GM21825 (cell line): Measurements from ENCODE around the gene OR56B4.
"Not testable (repeated sequence)": the region's sequence is repeated elsewhere in the genome, so short reads cannot be mapped to it uniquely, and the experiment has no call there.

ENCODE experiments used
- ATAC-seq: cut with Tn5 transposase; IDR thresholded peaks from one replicate; pipeline ENCODE4 v1.9.1; 2021; ENCODE audit warnings: mild to moderate bottlenecking, moderate library complexity; ENCODE audit not compliant: unreplicated experiment

The OR56B4 gene, protein sequence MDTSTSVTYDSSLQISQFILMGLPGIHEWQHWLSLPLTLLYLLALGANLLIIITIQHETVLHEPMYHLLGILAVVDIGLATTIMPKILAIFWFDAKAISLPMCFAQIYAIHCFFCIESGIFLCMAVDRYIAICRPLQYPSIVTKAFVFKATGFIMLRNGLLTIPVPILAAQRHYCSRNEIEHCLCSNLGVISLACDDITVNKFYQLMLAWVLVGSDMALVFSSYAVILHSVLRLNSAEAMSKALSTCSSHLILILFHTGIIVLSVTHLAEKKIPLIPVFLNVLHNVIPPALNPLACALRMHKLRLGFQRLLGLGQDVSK

DNA sequence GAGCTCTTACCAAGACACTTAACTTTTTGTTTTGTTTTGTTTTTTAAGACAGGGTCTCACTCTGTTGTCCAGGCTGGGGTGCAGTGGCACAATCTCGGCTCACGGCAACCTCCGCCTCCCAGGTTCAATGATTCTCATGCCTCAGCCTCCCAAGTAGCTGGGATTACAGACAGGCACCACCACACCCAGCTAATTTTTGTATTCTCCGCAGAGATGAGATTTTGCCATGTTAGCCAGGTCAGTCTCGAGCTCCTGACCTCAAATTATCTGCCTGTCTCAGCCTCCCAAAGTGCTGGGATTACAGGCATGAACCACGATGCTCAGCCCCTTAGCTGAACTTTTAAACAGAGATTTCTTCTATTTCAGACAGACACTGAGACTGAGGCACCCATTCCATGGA lies at the start of gene OR56B4:
OR56B4 (plus strand) TSS at position 301 of the 400 bp plus-strand sequence; CDS start at position 396, 95 bp downstream.
- ATAC-seq, result not testable (repeated sequence)

DNA sequence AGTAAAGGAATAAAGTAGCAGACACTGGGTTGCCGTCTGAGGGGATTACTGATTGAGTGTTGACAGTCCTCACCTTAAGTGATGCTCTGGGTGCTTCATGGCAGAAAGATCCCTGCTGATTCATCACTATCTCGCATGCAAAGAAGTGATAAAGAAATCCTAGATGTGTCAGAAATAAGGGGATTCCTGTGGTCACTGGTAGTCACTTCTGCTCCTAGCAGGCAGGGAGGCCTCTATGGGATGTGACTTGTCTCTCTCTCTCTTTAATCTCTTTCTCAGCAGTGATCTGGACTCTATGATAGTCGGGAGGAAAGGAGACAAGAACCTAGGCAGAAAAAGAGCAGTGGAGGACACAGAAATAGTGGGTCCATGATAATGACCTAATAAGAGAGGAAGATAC lies 46.0 kb upstream of the OR56B4 start:
- no peak for ATAC-seq

DNA sequence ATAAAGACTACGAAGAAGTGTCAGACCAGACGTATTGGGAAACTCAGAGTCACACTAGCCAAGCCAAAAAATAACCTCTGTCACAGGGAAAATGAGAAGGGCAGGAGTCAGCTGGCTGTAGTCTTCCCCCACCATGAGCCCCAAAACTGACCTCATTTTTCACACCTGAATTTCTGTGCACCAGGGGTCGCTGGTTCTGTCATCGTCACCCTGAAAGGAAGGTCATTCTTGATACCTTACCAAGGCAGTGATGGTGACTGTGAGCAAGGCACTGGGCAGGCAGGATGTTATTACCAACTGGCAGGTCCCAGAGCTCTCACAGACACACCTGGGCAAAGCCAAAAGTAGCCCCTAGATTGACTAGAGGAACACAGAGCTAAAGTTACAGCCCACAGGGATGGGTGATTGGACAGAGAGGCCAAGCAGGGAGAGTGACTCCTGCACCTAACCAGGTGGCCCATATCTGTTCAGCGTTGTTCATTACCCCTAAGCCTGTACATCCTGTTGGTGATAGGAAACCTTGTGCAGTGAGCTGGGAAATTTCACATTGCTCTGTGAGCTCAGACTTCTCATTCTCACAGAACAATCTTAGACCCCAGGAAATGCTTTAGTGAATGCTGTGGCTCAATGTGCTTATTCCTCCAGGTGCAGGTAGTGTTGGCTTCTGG lies 44.7 kb upstream of the OR56B4 start:
- no peak for ATAC-seq

DNA sequence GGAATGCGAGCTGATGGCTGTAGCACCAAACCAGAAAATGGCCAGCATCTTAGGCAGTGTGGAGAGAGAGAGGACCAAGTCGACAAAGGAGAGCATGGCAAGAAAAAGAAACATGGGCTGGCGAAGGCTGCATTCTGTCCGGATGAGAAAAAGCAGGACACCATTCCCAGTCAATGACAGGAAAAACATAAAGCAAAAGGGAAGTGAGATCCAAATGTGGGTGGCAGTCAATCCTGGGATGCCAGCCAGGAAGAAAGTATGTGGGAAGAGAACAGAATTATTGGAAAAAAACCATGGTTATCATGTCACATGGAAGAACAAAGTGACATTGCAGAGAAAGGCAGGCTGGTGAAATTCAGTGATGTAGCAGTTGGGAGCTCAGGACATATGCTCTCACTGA lies 40.0 kb upstream of the OR56B4 start:
- no peak for ATAC-seq

DNA sequence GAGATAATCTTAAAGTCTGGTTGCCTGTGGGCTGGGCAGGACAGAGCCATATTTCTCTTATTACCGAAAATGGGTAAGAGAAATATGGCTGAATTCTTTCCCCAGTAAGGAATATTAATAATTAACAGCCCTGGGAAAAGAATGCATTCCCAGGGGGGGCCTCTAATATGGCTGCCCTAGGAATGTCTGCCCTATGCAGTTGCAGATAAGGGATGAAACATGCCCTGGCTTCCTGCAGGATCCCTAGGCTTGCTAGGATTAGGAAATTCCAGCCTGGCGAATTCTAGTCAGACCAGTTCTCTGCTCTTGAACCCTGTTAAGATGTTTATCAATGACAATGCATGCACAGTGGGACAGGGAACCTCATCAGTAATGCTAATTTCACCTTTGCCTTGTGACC lies 31.0 kb upstream of the OR56B4 start:
- not testable (repeated sequence) for ATAC-seq

DNA sequence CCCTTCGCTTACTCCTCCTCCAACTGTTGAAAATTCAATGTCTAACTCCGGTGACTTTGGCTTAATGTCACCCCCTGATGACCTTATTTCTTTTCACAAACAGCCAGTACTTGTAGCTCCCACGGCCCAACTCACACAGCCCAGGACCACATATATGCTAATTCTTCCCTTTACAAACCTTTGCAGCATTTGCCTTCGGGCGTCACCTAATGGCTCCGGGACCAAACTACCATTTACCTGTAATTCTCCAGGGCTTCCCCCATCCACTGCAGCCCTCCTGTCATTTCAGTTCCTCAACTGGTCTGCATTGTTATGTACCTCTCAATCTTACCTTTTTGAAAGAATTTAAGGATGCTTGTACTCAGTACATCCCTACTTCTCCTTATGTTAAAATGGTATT lies 29.8 kb upstream of the OR56B4 start:
- no peak for ATAC-seq

DNA sequence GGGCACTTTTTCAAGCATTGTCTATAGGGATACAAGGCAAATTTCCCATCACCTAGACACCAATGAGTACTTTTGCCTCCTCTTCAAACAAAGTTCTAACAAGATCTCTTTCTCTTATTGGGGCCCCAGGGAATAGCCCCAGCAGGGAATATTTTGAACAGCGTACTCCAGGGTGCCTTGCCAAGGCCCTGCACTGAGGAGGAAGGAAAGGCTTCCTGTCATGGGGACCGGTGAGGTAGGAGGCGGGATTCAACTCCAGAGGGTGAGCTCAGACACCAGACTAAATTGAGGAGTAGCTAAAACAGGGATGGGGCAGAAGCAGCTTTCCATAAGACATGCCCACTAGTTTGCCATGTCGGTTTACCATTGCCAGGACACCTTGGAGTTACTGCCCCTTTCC lies 28.0 kb upstream of the OR56B4 start:
- ATAC-seq, result no peak

DNA sequence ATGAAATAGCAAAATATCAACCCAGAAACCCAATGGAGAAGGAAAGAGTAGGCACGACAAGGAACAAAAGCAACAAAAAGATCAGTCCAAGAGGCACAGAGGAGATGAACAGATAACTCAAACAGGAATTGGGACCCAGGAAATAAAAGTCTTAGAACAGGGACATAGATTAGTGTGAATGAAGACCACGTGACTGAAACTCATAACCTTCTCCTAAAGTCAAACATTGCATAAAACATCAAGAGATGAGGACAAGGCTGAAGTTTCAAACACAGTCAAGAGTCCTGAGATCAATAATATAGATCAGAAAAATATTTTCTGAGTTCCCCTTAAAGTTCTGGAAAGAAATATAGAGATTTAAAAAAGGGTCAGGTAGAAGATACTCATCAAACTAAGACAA lies 24.4 kb upstream of the OR56B4 start:
- no peak for ATAC-seq

DNA sequence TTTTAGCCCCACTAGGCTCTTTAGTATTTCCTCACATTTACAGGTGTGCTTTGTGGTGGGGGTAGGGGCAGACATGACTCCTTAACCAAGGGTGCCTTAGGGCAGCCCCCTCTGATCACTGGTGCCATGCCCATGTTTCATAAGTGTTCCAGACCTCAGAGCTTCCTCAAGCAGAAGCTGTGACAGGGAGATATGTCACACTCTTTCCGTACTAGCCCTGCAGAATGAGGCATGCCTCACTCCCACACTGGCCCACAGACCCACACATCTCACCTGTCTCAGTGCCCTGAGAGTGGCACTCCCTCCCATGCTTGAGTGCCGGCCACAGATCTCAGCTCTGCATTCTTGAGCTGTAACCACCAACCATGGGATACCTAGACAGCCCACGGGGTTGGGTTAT lies 22.9 kb upstream of the OR56B4 start:
- no peak for ATAC-seq

DNA sequence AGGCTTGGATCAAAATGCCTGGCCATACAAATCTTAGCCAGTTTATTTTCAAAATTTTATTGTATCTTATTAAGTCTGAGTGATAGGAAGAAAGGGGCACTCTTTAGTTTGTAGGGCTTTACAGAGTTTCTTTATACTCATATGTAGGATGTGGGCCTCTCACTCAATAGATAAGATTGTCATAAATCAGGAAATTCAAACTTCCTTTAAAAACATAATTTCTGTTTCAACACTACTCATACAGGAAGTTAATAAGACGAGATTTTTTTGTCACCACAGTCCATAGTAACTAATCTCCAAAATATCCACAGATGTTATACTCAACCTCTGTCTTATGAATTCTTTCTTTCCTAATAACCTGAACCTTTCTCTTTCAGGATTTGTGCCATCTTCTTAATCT lies 13.3 kb upstream of the OR56B4 start:
- ATAC-seq, result no peak

DNA sequence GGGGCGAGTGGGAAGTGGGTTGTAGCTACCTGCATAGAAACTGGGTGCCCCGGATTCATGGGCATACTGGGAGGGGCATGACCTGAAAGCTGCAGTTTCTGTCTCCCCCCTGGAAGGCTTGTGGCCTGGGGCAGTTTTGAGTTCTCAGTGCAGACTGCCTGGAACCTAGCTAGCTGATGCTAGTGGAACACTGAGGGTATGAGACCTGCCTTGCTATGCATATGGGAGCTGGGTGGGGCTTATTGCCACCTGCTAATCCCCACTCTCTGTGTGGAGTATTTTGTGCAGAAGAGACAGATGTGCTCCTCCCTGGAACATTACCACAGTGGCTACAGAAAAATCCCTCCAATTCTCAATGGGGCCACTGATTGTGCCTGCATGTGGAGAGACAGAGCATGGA lies 11.7 kb upstream of the OR56B4 start:
- no peak for ATAC-seq

DNA sequence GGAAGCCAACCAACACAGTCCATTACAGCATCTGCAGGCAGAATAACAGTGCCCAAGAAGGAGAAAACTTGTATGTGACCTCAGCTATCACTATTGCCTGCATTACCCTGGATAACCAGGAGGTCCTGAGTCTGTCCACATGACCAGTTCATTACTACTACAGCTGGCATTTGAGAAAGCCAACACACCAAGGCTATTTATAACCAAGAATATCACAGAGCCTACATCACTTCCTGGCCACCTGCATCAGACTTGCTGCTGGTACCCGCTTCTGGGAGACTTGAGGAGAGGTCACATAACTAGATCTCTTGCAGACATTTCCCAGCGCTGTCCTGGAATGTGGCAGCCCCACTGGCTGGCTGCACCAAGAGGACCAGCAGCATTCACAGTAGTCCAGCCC lies 11.1 kb upstream of the OR56B4 start:
- no peak for ATAC-seq

DNA sequence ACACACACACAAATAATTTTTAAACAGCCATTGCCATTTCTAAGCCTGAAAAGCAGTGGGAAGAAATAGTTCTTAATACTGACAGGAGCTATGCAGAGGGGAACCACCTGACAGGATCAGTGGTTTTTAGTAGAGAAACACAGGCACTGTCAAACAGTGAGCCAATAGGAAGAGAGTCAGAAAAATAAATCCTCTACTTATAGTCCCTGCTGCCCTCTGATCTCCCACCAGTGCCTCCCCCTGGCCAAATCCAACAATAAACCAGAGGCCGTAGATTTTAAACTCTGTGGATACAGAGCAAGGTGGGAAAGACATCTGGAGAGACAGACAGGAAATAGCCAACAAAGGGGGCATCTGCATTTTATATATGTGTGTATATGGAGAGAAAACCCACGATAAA lies 7.9 kb upstream of the OR56B4 start:
- ATAC-seq, result no peak

DNA sequence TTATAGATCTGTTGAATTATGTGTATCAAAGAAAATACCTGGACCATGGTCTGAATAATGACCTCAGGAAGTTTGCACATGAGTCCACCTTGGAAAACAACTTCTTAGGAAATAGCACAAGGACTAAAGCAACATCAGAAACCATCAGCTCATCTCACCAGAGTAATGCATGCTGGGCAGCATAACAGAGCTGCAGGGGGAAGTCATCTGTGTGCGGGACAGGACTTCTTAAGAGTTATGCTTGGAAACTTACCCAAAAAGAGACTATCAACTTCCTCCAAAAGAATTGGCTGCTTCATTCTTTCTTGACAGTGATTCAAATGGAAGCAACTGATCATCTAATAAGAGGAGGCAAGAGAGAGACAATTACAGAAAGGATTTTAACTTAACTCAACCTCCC lies 2.5 kb downstream of the OR56B4 start:
- no peak for ATAC-seq

DNA sequence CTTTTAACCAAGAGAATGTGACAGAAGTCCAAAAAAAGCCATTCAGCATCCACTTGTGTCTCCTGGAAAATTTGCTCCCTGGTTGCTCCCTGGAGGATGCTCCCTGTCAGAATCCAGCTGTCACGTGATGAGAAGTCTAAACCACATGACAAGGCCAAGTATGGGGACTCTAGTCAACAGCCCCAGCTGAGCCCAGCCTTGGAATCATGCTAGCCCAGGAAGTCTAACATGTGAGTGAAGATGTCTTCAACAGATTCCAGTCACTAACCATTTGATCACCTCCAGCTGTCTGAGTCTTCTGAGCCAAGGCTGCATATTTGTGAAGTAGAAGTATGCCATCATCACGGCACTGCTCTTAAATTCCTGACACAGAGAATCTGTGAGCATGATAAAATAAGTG lies 4.2 kb downstream of the OR56B4 start:
- no peak for ATAC-seq

DNA sequence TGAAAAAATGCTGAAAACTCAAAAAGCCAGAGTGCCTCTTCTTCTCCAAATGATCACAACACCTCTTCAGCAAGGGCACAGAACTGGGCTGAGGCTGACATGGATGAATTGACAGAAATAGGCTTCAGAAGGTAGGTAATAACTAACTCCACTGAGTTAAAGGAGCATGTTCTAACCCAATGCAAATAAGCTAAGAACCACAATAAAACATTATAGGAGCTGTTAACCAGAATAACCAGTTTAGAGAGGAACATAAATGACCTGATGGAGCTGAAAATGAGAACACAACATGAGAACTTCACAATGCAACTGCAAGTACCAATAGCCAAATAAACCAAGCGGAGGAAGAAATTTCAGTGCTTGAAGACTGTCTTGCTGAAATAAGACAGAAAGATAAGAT lies 9.2 kb downstream of the OR56B4 start:
- ATAC-seq, result no peak

DNA sequence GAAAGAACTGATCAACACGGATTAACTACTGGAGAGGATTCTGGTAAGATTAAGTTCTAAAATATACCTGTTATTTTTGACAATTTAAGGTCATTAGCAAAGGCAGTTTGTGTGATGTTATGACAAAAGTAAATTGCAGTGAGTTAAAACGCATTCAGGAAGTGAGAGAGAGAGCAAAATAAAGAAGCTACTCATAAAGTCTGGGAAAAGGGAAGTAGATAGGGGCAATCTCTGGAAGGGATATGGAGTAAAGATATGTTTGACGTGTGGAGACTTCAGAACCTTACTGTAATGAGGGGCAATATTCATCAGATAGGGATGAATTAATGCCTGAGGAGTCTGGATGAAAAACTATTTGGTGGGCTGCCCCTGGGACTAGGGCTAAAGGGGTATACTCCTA lies 16.8 kb downstream of the OR56B4 start:
- ATAC-seq, result no peak

DNA sequence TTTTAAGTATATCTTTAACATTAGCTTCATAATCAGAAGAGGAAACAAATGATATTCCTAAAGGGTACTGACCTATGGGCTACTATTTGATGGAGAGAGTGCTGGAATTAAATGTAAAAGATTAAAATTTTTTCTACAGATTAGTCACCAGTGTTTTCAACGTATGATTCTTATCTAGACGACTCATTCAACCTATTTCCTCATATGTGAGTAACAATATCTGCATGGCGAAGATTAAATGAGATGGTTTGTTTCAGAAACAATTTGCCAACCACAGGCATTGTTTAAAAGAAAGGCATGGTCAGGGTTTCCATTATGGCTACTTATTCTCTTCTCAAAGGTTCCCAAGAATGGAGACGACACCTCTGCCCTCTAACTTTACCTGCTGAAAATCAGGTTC lies 20.4 kb downstream of the OR56B4 start:
- no peak for ATAC-seq

DNA sequence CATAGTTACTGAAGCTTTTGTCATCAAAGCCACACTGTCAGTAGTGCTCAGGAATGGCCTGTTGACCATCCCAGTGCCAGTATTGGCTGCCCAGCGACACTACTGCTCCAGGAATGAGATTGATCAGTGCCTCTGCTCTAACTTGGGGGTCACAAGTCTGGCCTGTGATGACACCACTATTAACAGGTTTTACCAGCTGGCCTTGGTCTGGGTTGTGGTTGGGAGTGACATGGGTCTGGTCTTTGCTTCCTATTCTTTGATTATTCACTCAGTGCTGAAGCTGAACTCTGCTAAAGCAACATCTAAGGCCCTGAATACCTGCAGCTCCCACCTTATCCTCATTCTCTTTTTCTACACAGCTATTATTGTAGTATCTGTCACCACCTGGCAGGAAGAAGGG lies 21.5 kb downstream of the OR56B4 start:
- no peak for ATAC-seq

DNA sequence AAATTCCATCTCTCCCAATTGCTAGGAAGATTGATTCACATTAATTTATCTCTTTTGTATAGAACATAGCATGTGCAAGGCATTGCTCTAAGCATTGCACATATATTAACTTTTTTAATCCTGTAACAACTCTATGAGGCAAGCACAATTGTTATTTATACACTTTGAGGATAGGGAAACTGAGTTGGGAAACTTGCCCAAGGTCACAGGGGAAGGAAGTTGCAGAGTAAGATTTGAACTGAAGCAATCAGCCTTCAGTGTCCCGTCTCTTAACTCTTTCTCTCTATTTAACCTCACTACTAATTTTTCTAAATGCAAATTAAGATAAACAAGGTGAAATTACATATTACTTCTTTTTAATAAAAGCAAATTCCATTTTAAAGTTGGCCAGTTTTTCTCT lies 22.2 kb downstream of the OR56B4 start:
- ATAC-seq, result no peak

DNA sequence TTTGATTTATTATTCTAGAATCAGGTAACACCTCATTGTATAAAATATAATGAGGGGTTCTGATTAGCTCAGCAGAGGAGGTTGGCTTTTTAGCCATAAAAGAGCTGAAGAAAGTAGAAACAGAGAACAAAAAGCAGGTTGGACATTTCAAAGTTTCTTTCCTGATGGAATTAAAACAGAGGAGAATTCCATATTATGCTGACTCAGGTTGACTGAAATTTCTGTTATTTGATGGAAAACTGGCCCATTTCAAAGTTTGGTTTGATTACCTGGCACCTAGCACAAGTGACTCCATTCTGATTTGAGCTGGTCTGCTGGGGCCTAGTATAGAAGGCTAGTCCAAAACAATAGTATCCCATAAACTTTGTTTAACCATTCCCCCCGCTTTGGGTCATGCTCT lies 24.9 kb downstream of the OR56B4 start:
- no peak for ATAC-seq

DNA sequence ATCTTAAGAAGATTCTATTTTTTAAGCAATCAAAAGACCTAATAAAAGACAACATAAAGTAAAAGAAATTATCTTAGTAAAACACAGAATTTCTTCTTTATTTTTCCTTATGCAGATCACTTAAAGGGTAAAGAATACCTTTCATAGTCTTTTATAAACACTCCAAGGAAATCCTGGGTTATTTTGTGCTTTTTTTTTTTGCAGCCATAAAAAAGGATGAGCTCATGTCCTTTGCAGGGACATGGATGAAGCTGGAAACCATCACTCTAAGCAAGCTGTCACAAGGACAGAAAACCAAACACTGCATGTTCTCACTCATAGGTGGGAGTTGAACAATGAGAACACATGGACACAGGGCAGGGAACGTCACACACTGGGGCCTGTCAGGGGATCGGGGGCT lies 28.5 kb downstream of the OR56B4 start:
- ATAC-seq, result not testable (repeated sequence)

DNA sequence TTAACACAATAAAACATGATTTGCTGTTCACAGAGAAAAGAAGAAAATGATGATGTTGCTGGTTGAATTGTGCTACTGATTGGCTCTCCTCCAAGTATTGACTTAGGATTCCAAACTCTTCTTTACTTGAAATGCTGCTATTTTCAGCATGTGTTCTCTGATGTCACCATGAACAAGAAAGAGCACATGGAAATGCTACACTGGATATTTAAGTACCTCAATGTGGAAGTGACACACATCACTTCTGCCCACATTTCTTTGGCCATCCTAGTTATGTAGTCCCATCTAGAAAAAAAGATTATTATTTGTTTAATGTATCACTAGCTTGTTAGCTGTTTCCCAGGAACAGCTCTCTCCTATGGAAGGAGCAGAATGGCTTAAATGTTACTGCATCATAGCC lies 35.5 kb downstream of the OR56B4 start:
- no peak for ATAC-seq
